Naive thymus-derived CD4-positive, alpha-beta T cell (primary cell): Measurements from ENCODE around the gene BTD. TPM values are rescaled to one million over a fixed set of nuclear protein-coding genes. Genes with fewer than 3 reads are reported as not detected.

ENCODE experiments used
- ATAC-seq: fragments of 150-1000 bp; cut with Tn5 transposase; 2 replicates; pipeline ENCODE4 v1.10.0; 2021; ENCODE audit warnings: mild to moderate bottlenecking, moderate library complexity
- CTCF ChIA-PET: fragments of 350-600 bp; sonication (Branson Sonifier 250); formaldehyde crosslinking; loops from one replicate; lab custom pipeline; 2021; ENCODE audit warnings: antibody characterized with exemption; lab: Charles Lee
- POLR2A ChIA-PET: fragments of 350-600 bp; sonication (Branson Sonifier 250); formaldehyde crosslinking; loops from one replicate; lab custom pipeline; 2021; ENCODE audit warnings: antibody characterized with exemption, inconsistent platforms; lab: Charles Lee
- DNase-seq, 9 donors: peaks; one replicate each; pipeline versions ENCODE4 v3.0.0 to v3.0.0-alpha.2; 2020 to 2022; ENCODE audit warnings: mixed read lengths in 1 of 9
- H3K27ac ChIP-seq: one replicate; pipeline ENCODE4 v1.7.0; 2013; ENCODE audit warnings: mild to moderate bottlenecking, low read depth, low read length, moderate library complexity
- H3K27me3 ChIP-seq, 2 donors: one replicate each; pipeline ENCODE4 v1.7.0; 2013; ENCODE audit warnings: low read length in 2 of 2, mild to moderate bottlenecking in 2 of 2, moderate library complexity in 2 of 2; ENCODE audit not compliant: control insufficient read depth in 2 of 2, insufficient read depth in 2 of 2
- H3K36me3 ChIP-seq, 3 experiments: 1 replicate in 2 of 3; 2 replicates in 1 of 3; pipeline ENCODE4 v1.7.0; 2013; ENCODE audit warnings: low read length in 3 of 3, mild to moderate bottlenecking in 3 of 3, moderate library complexity in 1 of 3; ENCODE audit not compliant: insufficient read depth in 3 of 3, control insufficient read depth in 2 of 3
- H3K4me1 ChIP-seq, 2 donors: one replicate each; pipeline ENCODE4 v1.7.0; 2013; ENCODE audit warnings: low read length in 2 of 2, mild to moderate bottlenecking in 2 of 2, moderate library complexity in 1 of 2; ENCODE audit not compliant: control insufficient read depth in 2 of 2, insufficient read depth in 2 of 2
- H3K4me3 ChIP-seq: 2 replicates; pipeline ENCODE4 v1.7.0; 2013; ENCODE audit warnings: mild to moderate bottlenecking, low read length
- H3K9me3 ChIP-seq, 3 experiments: 1 replicate in 2 of 3; 2 replicates in 1 of 3; pipeline ENCODE4 v1.7.0; 2013; ENCODE audit warnings: low read length in 3 of 3; ENCODE audit not compliant: control insufficient read depth in 2 of 3
- H3K27ac Mint-ChIP-seq, 9 donors: one replicate each; pipeline ENCODE4 v1.8.0; 2020 to 2022; ENCODE audit warnings: mixed read lengths in 9 of 9, mild to moderate bottlenecking in 8 of 9, moderate library complexity in 5 of 9, inconsistent platforms in 2 of 9
- H3K27me3 Mint-ChIP-seq, 5 donors: one replicate each; pipeline ENCODE4 v1.8.0; 2021 to 2022; ENCODE audit warnings: mixed read lengths in 5 of 5, mild to moderate bottlenecking in 1 of 5
- H3K36me3 Mint-ChIP-seq, 5 donors: one replicate each; pipeline ENCODE4 v1.8.0; 2020 to 2022; ENCODE audit warnings: mixed read lengths in 5 of 5, mild to moderate bottlenecking in 3 of 5, inconsistent platforms in 1 of 5
- H3K4me1 Mint-ChIP-seq, 7 donors: one replicate each; pipeline ENCODE4 v1.8.0; 2020 to 2022; ENCODE audit warnings: mixed read lengths in 7 of 7, mild to moderate bottlenecking in 3 of 7, inconsistent platforms in 1 of 7
- H3K4me3 Mint-ChIP-seq, 10 donors: one replicate each; pipeline ENCODE4 v1.8.0; 2020 to 2022; ENCODE audit warnings: mild to moderate bottlenecking in 10 of 10, mixed read lengths in 10 of 10, moderate library complexity in 6 of 10, inconsistent platforms in 2 of 10
- H3K9me3 Mint-ChIP-seq, 11 donors: one replicate each; pipeline ENCODE4 v1.8.0; 2020 to 2022; ENCODE audit warnings: mixed read lengths in 11 of 11, mild to moderate bottlenecking in 4 of 11, inconsistent platforms in 1 of 11, moderate library complexity in 1 of 11
- intact Hi-C, 2 donors: fragments of 100-400 bp; cut with micrococcal nuclease; formaldehyde crosslinking; loops; one replicate each; pipeline ENCODE4 v1.15.1; 2023
- polyA plus RNA-seq, 2 donors: library from polyadenylated mRNA; unstranded; fragments of 300-500 nt; fragmentation: Illumina TruSeq; gene quantifications; one replicate each; pipeline ENCODE4 v1.2.3, GENCODE V29; 2021
- total RNA-seq, 6 experiments: library from RNA in 5 of 6; stranded (reverse) in 5 of 6; gene quantifications; 1 replicate in 5 of 6; 2 replicates in 1 of 6; pipeline ENCODE4 v1.2.3 and lab custom pipeline; 2021 to 2026

BTD gene
- total and polyA plus RNA-seq, 7 experiments from 2014 or later, result 6.8 to 23.3 (median 17.0) TPM

- intact Hi-C loops, result loop anchor here in 1 of 2 donors (10.0 kb wide), 1 partner anchor 768 kb away; no protein-coding TSS in a partner anchor
- CTCF ChIA-PET, result no interaction called here
- ATAC-seq, result no peak
These were observed 4.9 kb downstream of the BTD start for GRCh38 chr3:15606434-15606891.

GRCh38 chr3:15610082-15610759 lies 8.7 kb downstream of the BTD start:
- intact Hi-C loops, result no loop called here
- Histone ChIP-seq H3K36me3 (no peaks in the 10 kb centered on the region), H3K4me3 (no peak overlapping the region), H3K27ac (no peak overlapping the region), H3K4me1 (no peaks in the 10 kb centered on the region), H3K9me3 (no peaks in the 10 kb centered on the region), H3K27me3 (no peaks in the 10 kb centered on the region)
- H3K36me3 Mint-ChIP-seq, result peaks cover 0 to 37% (median 25%) of the 10 kb centered on the region in 5 donors
- H3K27ac Mint-ChIP-seq, result no peak overlapping the region
- peaks cover 2 to 25% (median 11%) of the 10 kb centered on the region in 7 donors for H3K4me1 Mint-ChIP-seq
- POLR2A ChIA-PET, result interaction anchor here (1.3 kb wide), 1 partner anchor 9 kb away, joined by 6 read pairs; the partner anchor contains the start of genes BTD and HACL1
- H3K4me3 Mint-ChIP-seq, result no peak overlapping the region
- DNase-seq (no peak), ATAC-seq (no peak)
- no peaks in the 10 kb centered on the region for H3K9me3 Mint-ChIP-seq
- CTCF ChIA-PET, result no interaction called here
- H3K27me3 Mint-ChIP-seq, result peaks cover 0 to 7% (median 0%) of the 10 kb centered on the region in 5 donors

More at GRCh38 chr3:15606434-15606891, 4.9 kb downstream of the BTD start:
- no peak for DNase-seq
- Mint-ChIP-seq H3K9me3 (peaks cover 0 to 9% (median 0%) of the 10 kb centered on the region in 11 donors), H3K4me3 (no peak overlapping the region), H3K27me3 (no peaks in the 10 kb centered on the region), H3K27ac (no peak overlapping the region), H3K36me3 (peaks cover 7 to 39% (median 24%) of the 10 kb centered on the region in 5 donors), H3K4me1 (peaks cover 10 to 28% (median 24%) of the 10 kb centered on the region in 7 donors)
- Histone ChIP-seq H3K4me3 (no peak overlapping the region), H3K27ac (no peak overlapping the region), H3K9me3 (no peaks in the 10 kb centered on the region), H3K36me3 (no peaks in the 10 kb centered on the region), H3K27me3 (no peaks in the 10 kb centered on the region), H3K4me1 (peaks cover 7 to 8% of the 10 kb centered on the region in 2 donors)
- POLR2A ChIA-PET, result no interaction called here

- intact Hi-C loops, result no loop called here
- ATAC-seq (no peak), DNase-seq (no peak)
- peaks cover 0 to 7% (median 0%) of the 10 kb centered on the region in 5 donors for H3K27me3 Mint-ChIP-seq
- H3K4me3 ChIP-seq, result no peak overlapping the region
- H3K27ac ChIP-seq, result no peak overlapping the region
- H3K36me3 ChIP-seq, result no peaks in the 10 kb centered on the region
- CTCF ChIA-PET, result no interaction called here
- peaks cover 0 to 40% (median 22%) of the 10 kb centered on the region in 5 donors for H3K36me3 Mint-ChIP-seq
- H3K4me3 Mint-ChIP-seq, result no peak overlapping the region
- no peaks in the 10 kb centered on the region for H3K27me3 ChIP-seq
- H3K9me3 ChIP-seq, result no peaks in the 10 kb centered on the region
- H3K27ac Mint-ChIP-seq, result no peak overlapping the region
- H3K4me1 Mint-ChIP-seq, result peaks cover 2 to 25% (median 11%) of the 10 kb centered on the region in 7 donors
- POLR2A ChIA-PET, result interaction anchor here (1.3 kb wide), 1 partner anchor 9 kb away, joined by 6 read pairs; the partner anchor contains the start of genes BTD and HACL1
- no peaks in the 10 kb centered on the region for H3K4me1 ChIP-seq
- H3K9me3 Mint-ChIP-seq, result no peaks in the 10 kb centered on the region
These were observed 9.5 kb downstream of the BTD start for GRCh38 chr3:15611018-15611417.

GRCh38 chr3:15612001-15612400 lies 10.5 kb downstream of the BTD start:
- Mint-ChIP-seq H3K27me3 (peaks cover 0 to 7% (median 0%) of the 10 kb centered on the region in 5 donors), H3K27ac (no peak overlapping the region), H3K4me3 (no peak overlapping the region), H3K9me3 (no peaks in the 10 kb centered on the region), H3K36me3 (peaks cover 0 to 32% (median 13%) of the 10 kb centered on the region in 5 donors), H3K4me1 (peaks cover 0 to 26% (median 9%) of the 10 kb centered on the region in 7 donors)
- intact Hi-C loops, result no loop called here
- DNase-seq (no peak), ATAC-seq (no peak)
- H3K4me3 ChIP-seq, result no peak overlapping the region
- H3K27ac ChIP-seq, result no peak overlapping the region
- ChIA-PET CTCF (no interaction called here), POLR2A (interaction anchor here (0.6 kb wide), 1 partner anchor 1220 kb away, joined by 3 read pairs; no protein-coding TSS in a partner anchor)
- no peaks in the 10 kb centered on the region for H3K36me3 ChIP-seq
- no peaks in the 10 kb centered on the region for H3K4me1 ChIP-seq
- no peaks in the 10 kb centered on the region for H3K27me3 ChIP-seq
- H3K9me3 ChIP-seq, result no peaks in the 10 kb centered on the region

- ATAC-seq (no peak), DNase-seq (no peak)
- ChIA-PET CTCF (interaction anchor here (0.5 kb wide), 1 partner anchor 188 kb away, joined by 3 read pairs; no protein-coding TSS in a partner anchor), POLR2A (interaction anchor here (0.6 kb wide), 1 partner anchor 17 kb away, joined by 4 read pairs; no protein-coding TSS in a partner anchor)
- Histone ChIP-seq H3K4me3 (no peak overlapping the region), H3K36me3 (peaks cover 0 to 4% (median 0%) of the 10 kb centered on the region in 3 experiments), H3K9me3 (peaks cover 0 to 6% (median 0%) of the 10 kb centered on the region in 3 experiments), H3K27me3 (no peaks in the 10 kb centered on the region), H3K4me1 (no peaks in the 10 kb centered on the region), H3K27ac (no peak overlapping the region)
- H3K27me3 Mint-ChIP-seq, result peaks cover 0 to 7% (median 0%) of the 10 kb centered on the region in 5 donors
- peaks cover 10 to 39% (median 17%) of the 10 kb centered on the region in 5 donors for H3K36me3 Mint-ChIP-seq
- intact Hi-C loops, result no loop called here
- H3K4me3 Mint-ChIP-seq, result no peak overlapping the region
- peaks cover 0 to 34% (median 7%) of the 10 kb centered on the region in 7 donors for H3K4me1 Mint-ChIP-seq
- H3K9me3 Mint-ChIP-seq, result peaks cover 4 to 16% (median 12%) of the 10 kb centered on the region in 11 donors
- no peak overlapping the region for H3K27ac Mint-ChIP-seq
These were observed 13.4 kb downstream of the BTD start for GRCh38 chr3:15614958-15615357.

GRCh38 chr3:15616053-15616452 lies 14.5 kb downstream of the BTD start:
- ATAC-seq (no peak), DNase-seq (no peak)
- peaks cover 4 to 25% (median 17%) of the 10 kb centered on the region in 11 donors for H3K9me3 Mint-ChIP-seq
- H3K27ac ChIP-seq, result no peak overlapping the region
- peaks cover 0 to 7% (median 0%) of the 10 kb centered on the region in 5 donors for H3K27me3 Mint-ChIP-seq
- intact Hi-C loops, result no loop called here
- ChIA-PET POLR2A (no interaction called here), CTCF (no interaction called here)
- no peak overlapping the region for H3K27ac Mint-ChIP-seq
- H3K4me1 Mint-ChIP-seq, result peaks cover 0 to 34% (median 7%) of the 10 kb centered on the region in 7 donors
- H3K9me3 ChIP-seq, result peaks cover 0 to 12% (median 0%) of the 10 kb centered on the region in 3 experiments
- peaks cover 10 to 48% (median 25%) of the 10 kb centered on the region in 5 donors for H3K36me3 Mint-ChIP-seq
- peaks cover 0 to 4% (median 0%) of the 10 kb centered on the region in 3 experiments for H3K36me3 ChIP-seq
- H3K27me3 ChIP-seq, result no peaks in the 10 kb centered on the region
- H3K4me1 ChIP-seq, result no peaks in the 10 kb centered on the region
- H3K4me3 Mint-ChIP-seq, result no peak overlapping the region
- no peak overlapping the region for H3K4me3 ChIP-seq
